Measurements from ENCODE around the gene LEMD2. TPM values are rescaled to one million over a fixed set of nuclear protein-coding genes. Genes with fewer than 3 reads are reported as not detected.

The LEMD2 gene
- total and polyA plus RNA-seq, 2 donors (not counting 1 experiment from before 2014, with no cell fraction given), result 25.7 to 61.9 TPM

DNA sequence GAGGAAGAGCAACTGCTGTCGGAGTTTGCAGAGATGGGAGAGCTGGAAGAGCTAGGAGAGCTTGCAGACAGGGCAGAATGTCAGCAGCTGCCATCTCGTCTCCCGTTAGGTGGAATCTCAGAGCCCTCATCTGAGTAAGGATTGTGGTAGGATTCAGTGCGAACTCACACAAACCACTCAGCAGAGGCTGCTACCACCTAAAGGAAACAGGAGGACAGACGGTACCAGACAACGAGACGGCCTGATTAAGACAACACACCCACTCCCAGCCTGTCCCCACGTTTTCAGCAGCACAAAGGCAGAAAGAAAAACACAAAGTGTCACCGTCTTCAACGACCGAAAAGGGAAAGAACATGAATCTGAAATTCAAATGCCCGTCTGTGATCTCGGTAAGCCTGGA is 4.1 kb downstream of the LEMD2 start:
- no peak for DNase-seq (ENCODE audit: low read depth in 2 of 2)
- H3K79me2 ChIP-seq (ENCODE audit: control insufficient read depth, insufficient read depth, low read length), result peaks cover 42% of the 10 kb centered on the region
- TF ChIP-seq, protein P1, sequence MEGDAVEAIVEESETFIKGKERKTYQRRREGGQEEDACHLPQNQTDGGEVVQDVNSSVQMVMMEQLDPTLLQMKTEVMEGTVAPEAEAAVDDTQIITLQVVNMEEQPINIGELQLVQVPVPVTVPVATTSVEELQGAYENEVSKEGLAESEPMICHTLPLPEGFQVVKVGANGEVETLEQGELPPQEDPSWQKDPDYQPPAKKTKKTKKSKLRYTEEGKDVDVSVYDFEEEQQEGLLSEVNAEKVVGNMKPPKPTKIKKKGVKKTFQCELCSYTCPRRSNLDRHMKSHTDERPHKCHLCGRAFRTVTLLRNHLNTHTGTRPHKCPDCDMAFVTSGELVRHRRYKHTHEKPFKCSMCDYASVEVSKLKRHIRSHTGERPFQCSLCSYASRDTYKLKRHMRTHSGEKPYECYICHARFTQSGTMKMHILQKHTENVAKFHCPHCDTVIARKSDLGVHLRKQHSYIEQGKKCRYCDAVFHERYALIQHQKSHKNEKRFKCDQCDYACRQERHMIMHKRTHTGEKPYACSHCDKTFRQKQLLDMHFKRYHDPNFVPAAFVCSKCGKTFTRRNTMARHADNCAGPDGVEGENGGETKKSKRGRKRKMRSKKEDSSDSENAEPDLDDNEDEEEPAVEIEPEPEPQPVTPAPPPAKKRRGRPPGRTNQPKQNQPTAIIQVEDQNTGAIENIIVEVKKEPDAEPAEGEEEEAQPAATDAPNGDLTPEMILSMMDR (conservative IDR thresholded peaks at IDR 0.05 in 1 of 2, IDR thresholded peaks at IDR 0.05 in 1 of 2; ENCODE audit: low read depth in 1 of 2, low read length in 2 of 2), result no peak
- no peak for TF ChIP-seq EZH2 (IDR thresholded peaks at IDR 0.05; ENCODE audit: low read length, missing control alignments)
- H3K4me3 ChIP-seq (replicated peaks in 1 of 4; ENCODE audit: control extremely low read depth in 1 of 4, insufficient read depth in 1 of 4, low read depth in 3 of 4, low read length in 4 of 4), result no peak overlapping the region
- H2AFZ ChIP-seq (ENCODE audit: low read length), result no peak overlapping the region
- peaks cover 20% of the 10 kb centered on the region for H3K36me3 ChIP-seq (ENCODE audit: control insufficient read depth, insufficient read depth, low read length)
- H3K9me3 ChIP-seq (ENCODE audit: control insufficient read depth, insufficient read depth, low read depth, low read length), result no peaks in the 10 kb centered on the region
- H4K20me1 ChIP-seq (ENCODE audit: control insufficient read depth, extremely low read depth, insufficient read depth, low read length), result no peaks in the 10 kb centered on the region
- no peaks in the 10 kb centered on the region for H3K27me3 ChIP-seq (ENCODE audit: control insufficient read depth, insufficient read depth, low read length)
- no peak overlapping the region for H3K9ac ChIP-seq (ENCODE audit: insufficient read depth, low read length)
- no peak overlapping the region for H3K27ac ChIP-seq (ENCODE audit: insufficient read depth, low read length)
- H3K4me1 ChIP-seq (ENCODE audit: control insufficient read depth, extremely low read depth, insufficient read depth, low read length), result peaks cover 12% of the 10 kb centered on the region
- H3K4me2 ChIP-seq (ENCODE audit: extremely low read depth, insufficient read depth, low read length), result no peak overlapping the region

DNA sequence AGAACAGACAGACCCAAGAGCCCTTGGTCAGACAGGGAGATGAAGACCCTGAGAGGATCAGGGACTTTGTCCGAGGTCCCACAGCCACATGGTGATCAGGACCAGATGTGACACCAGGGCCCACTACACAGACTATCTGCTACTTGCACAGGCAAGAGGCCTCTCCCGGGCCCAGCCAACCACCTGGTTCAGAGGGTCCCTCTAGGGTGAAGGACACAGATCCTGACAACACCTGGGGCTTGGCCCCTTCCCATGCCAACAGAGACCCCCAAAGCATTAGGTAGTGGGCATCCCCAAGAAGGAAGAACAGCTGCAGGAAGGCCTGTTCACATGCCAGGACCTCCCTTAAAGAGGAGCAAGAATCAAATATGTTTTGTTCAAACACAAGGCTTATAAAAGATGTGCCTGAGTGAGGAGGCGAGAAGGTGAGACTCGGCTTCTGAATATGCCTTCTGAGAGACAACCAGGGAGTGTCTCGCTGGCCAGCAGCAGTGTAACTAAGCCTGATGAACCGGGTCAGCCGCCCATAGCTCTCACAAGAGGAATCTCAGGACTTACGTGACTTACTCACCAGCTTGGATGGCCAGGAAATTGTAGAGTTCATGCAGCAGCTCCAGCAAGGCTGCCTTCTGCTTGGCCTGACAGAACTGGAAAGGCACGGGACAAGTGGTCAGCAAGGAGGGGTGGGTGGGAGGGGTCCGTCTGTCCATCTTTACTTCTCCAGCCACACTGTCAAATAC is 5.0 kb downstream of the LEMD2 start:
- Histone ChIP-seq H4K20me1 (ENCODE audit: control insufficient read depth, extremely low read depth, insufficient read depth, low read length) (no peaks in the 10 kb centered on the region), H3K27ac (ENCODE audit: insufficient read depth, low read length) (no peak overlapping the region), H3K79me2 (ENCODE audit: control insufficient read depth, insufficient read depth, low read length) (peaks cover 42% of the 10 kb centered on the region), H3K4me3 (replicated peaks in 1 of 4; ENCODE audit: control extremely low read depth in 1 of 4, insufficient read depth in 1 of 4, low read depth in 3 of 4, low read length in 4 of 4) (no peak overlapping the region), H3K9ac (ENCODE audit: insufficient read depth, low read length) (no peak overlapping the region), H3K4me2 (ENCODE audit: extremely low read depth, insufficient read depth, low read length) (no peak overlapping the region), H3K27me3 (ENCODE audit: control insufficient read depth, insufficient read depth, low read length) (no peaks in the 10 kb centered on the region), H3K4me1 (ENCODE audit: control insufficient read depth, extremely low read depth, insufficient read depth, low read length) (peaks cover 12% of the 10 kb centered on the region), H3K36me3 (ENCODE audit: control insufficient read depth, insufficient read depth, low read length) (peaks cover 23% of the 10 kb centered on the region), H3K9me3 (ENCODE audit: control insufficient read depth, insufficient read depth, low read depth, low read length) (no peaks in the 10 kb centered on the region), H2AFZ (ENCODE audit: low read length) (no peak overlapping the region)
- DNase-seq (ENCODE audit: low read depth in 2 of 2), result no peak
- TF ChIP-seq, protein P1 (conservative IDR thresholded peaks at IDR 0.05 in 1 of 2, IDR thresholded peaks at IDR 0.05 in 1 of 2; ENCODE audit: low read depth in 1 of 2, low read length in 2 of 2), result no peak
- no peak for TF ChIP-seq EZH2 (IDR thresholded peaks at IDR 0.05; ENCODE audit: low read length, missing control alignments)

DNA sequence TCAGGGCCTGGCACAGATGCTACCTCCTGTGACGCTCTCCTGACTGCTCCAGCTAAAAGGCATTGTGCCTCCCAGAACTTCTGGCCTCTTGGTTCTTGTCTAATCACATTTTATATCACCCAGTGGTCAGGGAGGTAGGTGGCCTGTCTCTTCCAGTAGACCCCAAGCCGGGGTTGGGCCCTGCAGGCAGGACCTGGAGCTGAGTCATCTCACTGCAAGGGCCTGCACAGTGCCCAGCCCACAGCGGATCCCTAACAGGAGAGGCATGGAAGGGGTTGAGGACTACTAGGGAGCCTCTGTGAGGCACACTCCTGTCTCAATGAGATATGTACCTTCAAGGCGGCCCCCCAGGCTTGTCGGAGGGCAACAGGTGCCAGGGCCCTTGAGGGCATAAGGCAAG is 6.4 kb downstream of the LEMD2 start:
- Histone ChIP-seq H3K9ac (ENCODE audit: insufficient read depth, low read length) (no peak overlapping the region), H3K9me3 (ENCODE audit: control insufficient read depth, insufficient read depth, low read depth, low read length) (no peaks in the 10 kb centered on the region), H3K36me3 (ENCODE audit: control insufficient read depth, insufficient read depth, low read length) (peaks cover 27% of the 10 kb centered on the region), H3K4me3 (replicated peaks in 1 of 4; ENCODE audit: control extremely low read depth in 1 of 4, insufficient read depth in 1 of 4, low read depth in 3 of 4, low read length in 4 of 4) (no peak overlapping the region), H4K20me1 (ENCODE audit: control insufficient read depth, extremely low read depth, insufficient read depth, low read length) (no peaks in the 10 kb centered on the region), H2AFZ (ENCODE audit: low read length) (no peak overlapping the region), H3K79me2 (ENCODE audit: control insufficient read depth, insufficient read depth, low read length) (peaks cover 37% of the 10 kb centered on the region), H3K4me1 (ENCODE audit: control insufficient read depth, extremely low read depth, insufficient read depth, low read length) (peaks cover 10% of the 10 kb centered on the region), H3K27ac (ENCODE audit: insufficient read depth, low read length) (no peak overlapping the region), H3K4me2 (ENCODE audit: extremely low read depth, insufficient read depth, low read length) (no peak overlapping the region), H3K27me3 (ENCODE audit: control insufficient read depth, insufficient read depth, low read length) (no peaks in the 10 kb centered on the region)
- TF ChIP-seq, protein P1 (conservative IDR thresholded peaks at IDR 0.05 in 1 of 2, IDR thresholded peaks at IDR 0.05 in 1 of 2; ENCODE audit: low read depth in 1 of 2, low read length in 2 of 2), result no peak
- no peak for TF ChIP-seq EZH2 (IDR thresholded peaks at IDR 0.05; ENCODE audit: low read length, missing control alignments)
- DNase-seq (ENCODE audit: low read depth in 2 of 2), result no peak
